AG20443 (cell line): ENCODE results near the gene RNPS1.

ENCODE experiments used
- DNase-seq: peaks from one replicate; pipeline ENCODE4 v3.0.0; 2012; ENCODE audit warnings: low spot score, mixed read lengths

The RNPS1 gene

DNA sequence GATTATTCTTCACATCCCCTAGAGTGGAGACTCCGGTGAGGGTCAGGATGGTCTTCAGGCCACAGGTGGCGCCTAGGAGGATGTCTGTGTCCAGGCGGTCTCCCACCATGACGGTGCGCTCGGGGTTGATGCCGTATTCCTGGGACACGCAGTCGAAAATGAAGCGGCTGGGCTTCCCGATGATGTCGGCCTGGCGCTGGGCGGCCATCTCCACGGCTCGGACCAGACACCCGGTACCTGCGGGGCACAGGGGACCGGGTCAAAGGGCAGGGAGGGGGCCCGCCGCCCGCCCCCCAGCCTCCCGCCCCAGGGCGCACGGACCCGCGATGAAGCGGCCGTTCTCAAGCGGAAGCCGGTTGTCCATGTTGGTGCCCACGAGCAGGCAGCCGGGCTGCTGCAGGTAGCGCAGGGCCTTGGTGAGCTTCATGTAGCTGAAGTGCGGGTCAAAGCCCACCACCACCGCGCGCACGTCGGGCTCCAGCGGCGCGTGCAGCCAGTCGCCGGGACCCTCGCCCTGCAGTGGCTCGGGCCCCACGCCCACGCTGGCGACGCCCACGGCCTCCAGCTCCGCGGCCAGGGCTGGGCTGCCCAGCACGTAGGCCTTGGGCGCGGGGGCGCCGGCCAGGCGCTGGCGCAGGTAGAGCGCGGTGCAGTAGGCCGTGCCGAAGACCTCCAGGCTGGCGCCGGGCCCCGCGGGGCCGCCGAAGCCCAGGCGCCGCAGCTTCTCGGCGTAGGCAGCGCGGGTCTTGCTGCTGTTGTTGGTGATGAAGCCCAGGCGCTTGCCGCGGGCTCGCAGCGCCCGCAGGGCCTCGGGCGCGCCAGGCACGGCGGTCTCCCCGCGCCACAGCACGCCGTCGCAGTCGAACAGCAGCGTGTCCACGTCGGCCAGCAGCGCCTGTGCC is 53.9 kb downstream of the RNPS1 start:
- DNase-seq = no peak

DNA sequence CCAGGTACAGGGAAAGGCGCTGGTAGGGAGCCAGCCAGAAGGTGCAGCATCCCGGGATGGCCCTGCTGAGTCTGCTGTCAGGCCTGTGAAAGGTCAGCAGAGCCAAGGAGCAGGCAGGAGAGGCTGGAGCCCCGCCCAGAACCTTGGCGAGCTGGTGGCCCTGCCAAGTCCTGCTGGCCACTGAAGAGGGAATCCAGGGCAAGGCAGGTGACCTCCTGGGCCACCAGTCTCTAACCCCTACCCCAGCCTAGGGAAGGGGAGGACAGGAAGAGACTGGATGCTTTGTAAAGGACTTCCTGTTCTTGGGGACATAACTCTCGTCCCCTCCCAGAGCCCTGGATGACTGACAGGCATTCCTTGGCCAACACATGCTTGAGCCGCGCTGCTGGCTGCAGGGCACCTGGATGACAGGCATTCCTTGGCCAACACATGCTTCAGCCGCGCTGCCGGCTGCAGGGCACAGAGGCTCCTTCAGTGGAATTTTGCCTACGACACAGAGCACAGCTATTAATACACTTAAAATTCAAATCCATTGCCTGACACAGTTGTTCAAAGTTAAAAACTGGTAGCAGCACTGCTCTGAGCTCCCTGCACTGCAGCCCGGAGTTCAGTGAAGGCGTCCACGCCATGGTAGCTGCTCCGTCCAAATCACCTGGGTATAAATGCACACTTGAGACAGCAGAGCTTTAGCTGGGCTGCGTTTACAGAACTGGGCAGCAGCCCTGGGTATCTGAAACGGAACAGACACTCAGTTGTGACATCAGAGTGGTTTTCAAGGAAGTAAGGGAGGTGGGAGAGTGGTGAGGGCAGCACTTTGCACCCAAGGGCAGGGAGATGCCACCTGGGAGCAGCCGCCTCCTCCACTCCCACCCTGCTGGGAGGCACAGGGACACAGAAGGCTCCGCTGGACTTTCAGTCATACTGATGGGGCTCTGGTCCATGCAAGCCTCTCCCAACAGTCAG is 55.3 kb downstream of the RNPS1 start:
- no peak for DNase-seq

DNA sequence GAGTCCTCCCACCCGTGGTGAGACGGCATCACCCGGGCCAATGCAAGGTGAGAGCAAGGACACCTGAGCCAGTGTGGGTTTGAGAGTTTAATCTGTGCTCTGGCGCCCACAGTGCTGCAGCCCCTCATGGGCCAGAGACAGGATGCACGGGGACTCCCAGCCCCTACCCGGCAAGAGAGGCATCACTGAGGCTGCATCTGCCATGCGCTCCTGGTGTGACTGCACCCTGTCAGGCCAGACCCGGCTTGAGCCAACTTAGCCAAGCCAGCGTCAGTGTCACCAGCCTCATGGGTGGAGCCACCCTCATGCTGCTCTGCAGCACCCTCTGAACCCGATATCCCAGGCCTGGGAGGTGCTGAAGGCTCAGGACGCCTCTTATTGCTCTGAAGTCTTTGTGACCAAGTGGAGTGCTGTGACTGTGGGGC is 56.0 kb downstream of the RNPS1 start:
- DNase-seq = no peak

DNA sequence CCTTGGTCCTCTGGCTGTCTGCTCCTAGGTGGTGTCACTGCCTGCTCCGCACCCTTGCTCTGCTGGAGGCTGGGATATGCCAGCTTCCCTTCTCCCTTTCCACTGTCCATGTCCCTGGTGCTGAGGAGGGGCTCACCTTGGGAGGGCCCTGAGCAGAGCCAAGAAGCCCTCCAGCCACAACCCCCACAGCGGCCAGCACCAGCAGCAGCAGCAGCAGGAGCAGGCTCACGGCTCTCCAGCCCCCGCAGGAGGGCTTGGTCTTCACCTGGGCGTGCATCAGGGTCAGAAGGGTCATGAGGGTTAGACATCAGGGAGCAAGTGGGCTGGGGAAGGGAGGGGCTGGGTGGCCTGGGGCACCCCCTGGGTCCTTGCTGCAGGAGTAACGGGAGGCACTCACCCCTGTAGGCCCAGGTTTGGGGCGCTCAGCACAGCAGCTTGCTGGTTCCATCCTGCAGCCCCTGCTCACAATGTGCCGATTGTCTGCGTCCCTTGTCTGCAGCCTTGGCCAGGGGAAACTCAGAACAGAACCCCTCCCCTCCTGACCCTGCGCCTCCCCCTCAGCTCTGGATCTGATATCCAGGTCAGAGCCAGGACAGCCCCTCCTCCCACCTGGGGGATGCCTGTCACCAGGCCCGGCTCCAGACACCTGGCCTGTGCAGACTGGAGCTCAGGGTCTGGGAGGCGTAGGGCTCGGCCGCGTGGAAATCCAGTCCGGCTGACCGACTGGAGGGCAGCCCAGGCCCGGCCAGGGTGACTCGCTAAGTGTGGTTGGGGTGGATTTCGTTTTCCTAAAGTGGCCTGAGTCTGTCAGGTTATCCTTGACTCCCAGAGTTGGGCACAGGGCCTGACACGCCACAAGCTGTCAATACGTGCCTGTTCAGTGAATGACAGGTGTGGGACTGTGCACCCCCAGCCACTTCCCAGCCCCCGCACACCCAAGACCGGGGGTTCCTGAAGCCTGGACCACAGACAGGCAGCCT is 57.2 kb downstream of the RNPS1 start, which contains the start of gene BRICD5:
BRICD5 (minus strand) TSS at position 478 of the 980 bp plus-strand sequence; CDS start at position 448, 30 bp downstream.
- peak; percentile 48 for DNase-seq

DNA sequence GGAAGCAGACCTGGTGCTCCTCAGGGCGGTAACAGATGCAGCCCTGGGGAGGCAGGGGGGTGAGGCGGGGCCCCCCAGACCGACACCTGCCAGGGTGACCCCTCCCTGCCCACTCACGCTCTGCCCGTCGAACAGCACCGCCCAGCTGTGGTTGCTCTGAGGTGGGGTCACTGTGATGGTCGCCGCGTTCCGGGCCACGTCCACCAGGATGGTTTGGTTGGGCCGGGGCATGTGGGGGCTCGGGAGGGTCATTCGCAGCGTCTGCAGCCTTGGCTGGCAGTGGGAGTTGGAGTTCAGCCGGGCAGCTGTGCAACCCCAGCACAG is 58.0 kb downstream of the RNPS1 start:
- no peak for DNase-seq

DNA sequence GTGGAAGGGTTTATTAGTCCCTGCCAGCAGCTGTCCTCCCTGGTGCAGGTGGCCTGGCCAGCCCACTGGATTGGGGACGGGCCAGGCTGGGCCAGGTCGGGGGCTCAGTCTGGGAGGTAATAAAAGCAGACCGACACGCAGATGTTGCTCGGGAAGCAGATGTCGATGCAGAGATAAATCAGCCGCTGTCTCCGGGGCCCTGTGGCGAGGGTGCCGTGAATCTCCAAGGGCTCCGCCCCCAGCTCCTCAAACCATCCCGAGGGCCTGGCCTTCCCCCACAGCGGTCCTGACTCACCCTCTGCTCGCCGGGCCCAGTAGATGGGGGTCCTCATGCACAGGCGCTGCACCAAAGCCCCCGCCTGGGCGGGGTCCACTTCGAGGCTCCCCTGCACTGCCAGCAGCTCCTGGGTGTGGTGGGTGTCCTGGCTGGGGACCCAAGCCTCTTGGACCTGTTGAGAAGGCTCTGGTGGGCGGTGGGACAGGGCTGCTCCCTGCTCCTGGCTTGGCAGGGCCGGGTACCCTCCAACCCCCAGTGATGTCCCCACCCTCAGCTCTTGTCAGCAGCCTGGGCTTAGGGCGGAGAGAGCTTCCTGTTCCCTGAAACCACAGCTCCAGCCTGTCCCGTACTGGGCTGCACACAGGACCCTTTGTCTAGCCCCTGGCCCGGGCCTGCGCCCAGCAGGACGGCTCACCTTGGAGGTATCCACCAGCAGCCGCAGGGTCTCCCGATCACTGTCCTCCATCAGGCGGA is 58.5 kb downstream of the RNPS1 start:
- DNase-seq = no peak

DNA sequence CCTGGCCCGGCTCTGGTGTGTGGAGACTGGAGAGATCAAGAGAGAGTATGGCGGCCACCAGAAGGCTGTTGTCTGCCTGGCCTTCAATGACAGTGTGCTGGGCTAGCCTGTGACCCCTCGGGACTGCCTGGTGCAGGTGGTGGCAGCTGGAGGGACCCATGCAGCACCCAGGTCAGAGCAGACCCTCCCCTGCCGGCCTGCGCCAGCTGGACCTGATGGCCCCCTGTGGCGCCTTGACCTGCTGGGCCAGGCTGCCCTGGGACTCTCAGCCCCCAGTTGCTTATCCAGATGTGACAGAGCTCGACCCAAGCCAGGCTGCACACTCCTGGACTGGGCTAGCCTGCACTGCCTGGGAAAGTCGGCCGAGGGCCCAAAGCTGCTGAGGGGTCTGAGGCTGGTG is 59.2 kb downstream of the RNPS1 start:
- no peak for DNase-seq

DNA sequence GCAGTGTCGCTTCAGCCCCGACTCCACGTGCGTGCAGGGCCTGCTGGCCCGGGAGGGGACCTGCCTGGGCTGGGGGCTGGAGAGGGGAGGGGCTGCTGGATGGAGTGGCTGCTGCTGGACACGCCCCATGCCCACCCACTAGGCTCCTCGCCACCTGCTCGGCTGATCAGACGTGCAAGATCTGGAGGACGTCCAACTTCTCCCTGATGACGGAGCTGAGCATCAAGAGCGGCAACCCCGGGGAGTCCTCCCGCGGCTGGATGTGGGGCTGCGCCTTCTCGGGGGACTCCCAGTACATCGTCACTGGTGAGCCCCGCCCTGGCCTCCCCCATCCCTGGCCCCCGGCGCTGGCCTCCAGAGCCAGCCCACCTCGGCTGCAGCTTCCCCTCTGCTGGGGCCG is 59.6 kb downstream of the RNPS1 start:
- no peak for DNase-seq

DNA sequence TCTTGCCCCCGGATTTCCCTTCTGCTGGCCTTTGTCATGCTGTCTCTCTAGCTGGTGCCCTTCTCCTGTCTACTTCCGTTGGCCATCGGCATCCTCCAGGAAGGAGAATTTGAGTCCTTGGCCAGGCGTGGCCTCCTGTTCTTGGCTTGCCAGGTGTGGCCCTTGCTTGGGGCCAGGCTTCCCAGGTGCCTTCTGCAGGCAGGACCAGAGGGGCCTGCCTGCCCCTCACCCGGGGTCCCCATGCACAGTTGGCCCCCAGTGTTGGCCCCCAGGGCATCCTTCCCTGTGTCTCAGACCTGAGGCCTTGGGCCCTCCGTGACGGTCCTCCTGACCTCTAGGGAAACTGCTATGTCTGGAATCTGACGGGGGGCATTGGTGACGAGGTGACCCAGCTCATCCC is 60.1 kb downstream of the RNPS1 start:
- DNase-seq = no peak

DNA sequence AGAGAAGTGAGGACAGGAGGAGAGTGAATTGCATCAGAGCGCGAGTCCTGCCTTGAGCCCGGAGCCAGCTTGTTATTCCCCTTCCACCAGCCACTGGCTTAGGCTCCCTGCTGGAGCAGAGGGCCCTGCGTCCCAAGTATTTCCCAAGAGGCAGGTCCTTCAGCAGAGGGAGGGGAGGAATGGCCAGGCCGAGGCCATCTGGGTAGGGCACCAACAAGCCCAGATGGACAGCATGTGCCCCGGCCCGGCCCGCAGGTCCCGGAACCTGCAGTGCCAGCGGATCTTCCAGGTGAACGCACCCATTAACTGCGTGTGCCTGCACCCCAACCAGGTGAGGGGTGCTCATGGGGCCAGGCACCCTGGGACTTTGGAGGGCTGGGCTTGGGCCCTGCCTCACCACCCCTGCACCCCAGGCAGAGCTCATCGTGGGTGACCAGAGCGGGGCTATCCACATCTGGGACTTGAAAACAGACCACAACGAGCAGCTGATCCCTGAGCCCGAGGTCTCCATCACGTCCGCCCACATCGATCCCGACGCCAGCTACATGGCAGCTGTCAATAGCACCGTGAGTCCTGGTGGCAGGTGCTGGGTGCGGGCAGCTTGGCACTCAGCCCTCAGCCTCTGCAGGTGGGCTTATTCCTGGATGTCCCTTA is 61.0 kb downstream of the RNPS1 start:
- no peak for DNase-seq

DNA sequence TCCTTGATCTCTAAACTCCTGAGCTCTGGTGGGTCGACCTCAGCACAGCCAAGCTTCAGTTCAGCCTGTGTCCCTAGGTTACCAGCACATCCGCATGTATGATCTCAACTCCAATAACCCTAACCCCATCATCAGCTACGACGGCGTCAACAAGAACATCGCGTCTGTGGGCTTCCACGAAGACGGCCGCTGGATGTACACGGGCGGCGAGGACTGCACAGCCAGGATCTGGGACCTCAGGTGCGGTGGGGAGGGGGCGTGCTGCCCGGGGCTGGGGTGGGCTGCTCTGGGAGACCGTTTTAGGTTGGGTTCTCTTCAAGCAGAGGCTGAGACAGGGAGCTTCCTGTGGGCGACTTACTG is 61.5 kb downstream of the RNPS1 start:
- DNase-seq = no peak

DNA sequence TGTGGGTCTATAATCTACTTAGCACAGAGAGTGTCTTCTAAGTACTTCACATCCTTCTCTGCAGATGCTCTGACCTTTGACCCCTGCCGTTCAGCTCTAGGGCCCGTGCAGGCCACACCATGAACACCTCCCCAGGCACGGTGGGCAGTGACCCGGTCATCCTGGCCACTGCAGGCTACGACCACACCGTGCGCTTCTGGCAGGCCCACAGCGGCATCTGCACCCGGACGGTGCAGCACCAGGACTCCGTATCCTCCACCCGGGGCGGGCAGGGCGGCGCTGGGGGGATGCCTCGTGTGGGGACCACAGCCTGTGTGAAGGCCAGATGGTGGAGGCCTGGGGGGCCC is 62.0 kb downstream of the RNPS1 start:
- no peak for DNase-seq

DNA sequence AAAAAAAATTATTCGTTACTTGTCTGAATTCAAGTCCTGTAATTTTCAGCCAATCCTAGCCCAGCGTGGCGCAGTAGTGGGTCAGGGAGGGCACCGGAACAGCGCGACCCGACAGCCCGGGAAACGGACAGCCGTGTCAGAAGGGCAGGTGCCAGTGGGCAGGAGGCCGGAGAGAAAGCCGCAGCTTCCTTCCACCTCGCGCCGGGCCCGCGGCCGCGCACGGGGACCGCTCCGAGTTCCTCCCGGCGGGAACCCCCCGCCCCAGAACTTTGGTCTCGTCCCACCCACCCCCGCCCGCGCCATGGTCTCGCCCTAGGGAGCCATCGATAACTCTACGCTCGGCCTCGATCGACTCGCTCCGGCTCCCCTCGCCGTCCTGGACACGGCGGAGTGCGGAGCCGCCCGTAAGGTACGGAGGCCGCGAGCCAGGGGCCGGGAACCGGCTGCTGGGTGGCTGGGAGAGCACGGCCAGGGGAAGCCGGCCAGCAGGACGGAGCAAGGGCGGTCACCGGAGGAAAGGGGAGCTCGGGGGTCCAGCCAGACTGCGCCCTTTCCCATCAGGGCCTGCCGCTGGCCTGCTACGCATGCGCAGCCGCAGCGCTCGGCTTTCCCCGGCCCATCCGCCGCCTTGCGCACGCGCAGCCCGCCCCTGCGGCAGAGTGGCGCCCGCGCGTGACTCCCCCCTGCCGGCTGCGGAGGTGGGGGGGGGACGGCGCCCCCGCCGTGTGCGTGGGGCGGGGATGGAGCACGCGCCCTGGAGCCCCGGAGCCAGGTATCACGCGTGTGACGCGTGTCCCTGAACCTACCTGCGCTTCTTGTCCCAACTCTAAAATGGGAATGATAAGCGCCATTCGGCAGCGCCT is 62.6 kb downstream of the RNPS1 start, which contains the start of gene MLST8:
MLST8 (plus strand) TSS at position 351 of the 863 bp plus-strand sequence. CDS start 632 bp downstream, outside the sequence.
- peak; percentile 100 for DNase-seq

DNA sequence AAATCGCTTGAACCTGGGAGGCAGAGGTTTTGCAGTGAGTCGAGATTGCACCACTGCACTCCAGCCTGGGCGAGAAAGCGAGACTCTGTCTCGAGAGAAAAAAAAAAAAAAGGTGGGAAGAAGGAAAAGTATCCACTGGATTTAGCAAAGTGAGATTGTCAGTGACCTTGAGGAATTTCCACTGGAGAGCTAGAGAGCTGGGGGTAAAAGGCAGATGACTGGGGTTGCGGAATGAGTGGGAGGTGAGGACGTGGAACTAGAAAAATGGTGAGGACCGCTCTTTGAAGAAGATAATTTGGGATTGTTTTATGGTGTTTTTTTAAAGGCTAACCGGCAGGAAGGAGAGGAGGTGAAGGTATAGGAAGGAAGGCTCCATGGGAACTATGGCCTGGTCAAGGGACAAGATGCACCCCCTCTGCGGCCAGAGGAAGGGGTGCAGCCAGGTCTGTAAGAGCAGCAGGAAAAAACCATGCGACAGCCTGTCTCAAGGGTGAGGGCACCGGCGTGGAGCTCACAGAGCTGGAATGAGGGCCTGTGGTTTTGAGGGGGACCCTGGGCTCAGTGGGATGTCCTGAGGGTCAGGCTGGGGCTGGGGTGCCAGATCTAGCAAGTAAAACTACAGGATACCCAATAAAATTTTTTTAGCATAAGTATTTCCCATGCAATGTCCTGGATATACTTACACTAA is 63.4 kb downstream of the RNPS1 start:
- DNase-seq = no peak
